ENCODE results near the gene DKK2. TPM values are rescaled to one million over a fixed set of nuclear protein-coding genes. Genes with fewer than 3 reads are reported as not detected.

The DKK2 gene
- total RNA-seq (2014; rRNA removed; shearing (Covaris generic)) = not detected in 2 replicates

DNA sequence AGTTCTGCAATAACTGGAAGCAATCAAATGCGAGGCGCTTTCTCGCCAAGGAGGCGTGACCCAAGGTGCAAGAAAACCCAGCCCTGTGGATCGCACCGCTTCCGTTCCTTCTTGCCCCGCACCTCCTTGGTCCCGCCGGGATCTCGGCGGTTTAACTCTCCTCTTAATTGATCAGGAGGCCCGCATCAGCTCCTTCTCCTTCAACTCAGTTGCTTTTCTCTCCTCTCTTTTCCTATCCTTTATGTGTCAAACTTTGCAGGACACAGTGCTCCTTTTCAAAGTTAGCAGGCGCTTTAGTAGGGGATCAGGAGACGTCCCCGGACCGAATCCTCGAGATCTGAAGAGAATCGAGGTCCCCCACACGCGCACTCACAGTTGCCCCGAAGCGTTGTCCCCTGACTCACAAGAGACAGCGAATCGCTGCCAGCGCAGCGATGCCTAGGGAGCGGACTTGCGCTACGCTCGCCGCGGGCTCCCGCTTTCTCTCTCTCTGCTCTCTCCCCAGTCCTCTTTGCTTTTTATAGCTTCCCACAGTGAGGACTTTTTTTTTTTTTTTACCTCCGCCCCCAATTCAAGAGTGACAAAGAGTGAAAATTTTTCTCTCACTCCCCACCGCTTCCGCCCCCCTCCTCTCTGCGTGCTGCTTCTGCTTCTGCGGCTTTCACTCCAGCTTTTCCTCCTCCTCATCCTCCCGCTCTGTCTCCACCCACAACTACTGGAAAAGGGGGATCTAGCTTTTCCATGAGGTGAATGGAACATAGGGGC lies at the start of gene DKK2:
TSS of gene DKK2 (minus strand) at position 495 of the 765 bp plus-strand sequence. CDS start 722 bp downstream, outside the sequence.
- peaks cover 38% of the 10 kb centered on the region for H3K27me3 ChIP-seq (ENCODE audit: control insufficient read depth, insufficient read depth, low read length)
- no peaks in the 10 kb centered on the region for H3K36me3 ChIP-seq (replicated peaks; ENCODE audit: control insufficient read depth, insufficient read depth, low read length)

DNA sequence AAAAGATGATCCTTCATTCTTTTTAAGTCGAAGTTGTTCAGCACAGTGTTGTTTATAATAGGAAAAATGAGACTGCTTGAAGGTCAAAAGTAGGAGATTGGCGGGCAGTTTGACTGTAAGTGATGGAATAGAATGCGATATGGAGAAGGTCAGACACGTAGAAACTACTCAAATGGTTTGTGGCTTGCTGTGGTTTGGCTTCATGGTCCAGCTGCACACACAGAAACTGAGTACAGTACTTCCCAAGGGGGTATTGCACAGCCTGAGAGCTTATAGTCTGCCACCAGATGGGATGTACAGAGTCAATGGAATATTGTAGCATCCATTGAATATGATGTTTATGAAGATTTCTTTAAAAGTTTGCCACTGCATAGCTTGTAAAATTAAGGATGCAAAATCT lies 41.1 kb upstream of the DKK2 start:
- no peak for DNase-seq
- Histone ChIP-seq H3K36me3 (replicated peaks; ENCODE audit: control insufficient read depth, insufficient read depth, low read length) (no peaks in the 10 kb centered on the region), H3K4me3 (ENCODE audit: insufficient read depth, low read depth, low read length) (no peak overlapping the region), H3K27me3 (ENCODE audit: control insufficient read depth, insufficient read depth, low read length) (no peaks in the 10 kb centered on the region)

More for the DNA sequence above, at the start of gene DKK2:
- H3K4me3 ChIP-seq (ENCODE audit: insufficient read depth, low read depth, low read length) = peak within 1 kb of the TSS; percentile 42
- peak; percentile 50 for DNase-seq

DNA sequence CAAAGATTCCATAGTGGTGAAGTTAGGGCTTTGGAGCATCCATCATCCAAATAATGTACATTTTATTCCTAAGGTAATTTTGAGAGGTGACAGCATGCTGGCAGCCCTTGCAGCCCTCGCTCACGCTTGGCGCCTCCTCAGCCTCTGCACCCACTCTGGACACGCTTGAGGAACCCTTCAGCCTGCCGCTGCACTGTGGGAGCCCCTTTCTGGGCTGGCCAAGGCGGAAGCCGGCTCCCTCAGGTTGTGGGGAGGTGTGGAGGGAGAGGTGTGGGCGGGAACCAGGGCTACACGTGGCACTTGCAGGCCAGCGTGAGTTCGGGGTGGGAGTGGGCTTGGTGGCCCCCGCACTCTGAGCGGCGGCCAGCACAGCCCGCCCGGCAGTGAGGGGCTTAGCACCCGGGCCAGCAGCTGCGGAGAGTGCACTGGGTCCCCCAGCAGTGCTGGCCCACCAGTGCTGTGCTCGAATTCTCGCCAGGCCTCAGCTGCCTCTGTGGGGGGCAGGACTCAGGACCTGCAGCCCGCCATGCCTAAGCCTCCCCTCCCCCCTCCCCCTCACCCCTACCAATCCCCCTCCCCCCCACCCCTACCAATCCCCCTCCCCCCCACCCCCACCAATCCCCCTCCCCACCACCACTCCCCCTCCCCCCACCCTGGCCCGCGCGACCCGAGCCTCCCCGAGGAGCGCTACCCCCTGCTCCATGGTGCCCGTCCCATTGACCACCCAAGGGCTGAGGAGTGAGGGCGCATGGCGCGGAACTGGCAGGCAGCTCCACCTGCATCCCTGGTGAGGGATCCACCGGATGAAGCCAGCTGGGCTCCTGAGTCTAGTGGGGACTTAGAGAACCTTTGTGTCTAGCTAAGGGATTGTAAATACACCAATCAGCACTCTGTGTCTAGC lies 37.0 kb upstream of the DKK2 start:
- no peak overlapping the region for H3K4me3 ChIP-seq (ENCODE audit: insufficient read depth, low read depth, low read length)
- no peaks in the 10 kb centered on the region for H3K27me3 ChIP-seq (ENCODE audit: control insufficient read depth, insufficient read depth, low read length)
- no peaks in the 10 kb centered on the region for H3K36me3 ChIP-seq (replicated peaks; ENCODE audit: control insufficient read depth, insufficient read depth, low read length)
- DNase-seq = no peak

DNA sequence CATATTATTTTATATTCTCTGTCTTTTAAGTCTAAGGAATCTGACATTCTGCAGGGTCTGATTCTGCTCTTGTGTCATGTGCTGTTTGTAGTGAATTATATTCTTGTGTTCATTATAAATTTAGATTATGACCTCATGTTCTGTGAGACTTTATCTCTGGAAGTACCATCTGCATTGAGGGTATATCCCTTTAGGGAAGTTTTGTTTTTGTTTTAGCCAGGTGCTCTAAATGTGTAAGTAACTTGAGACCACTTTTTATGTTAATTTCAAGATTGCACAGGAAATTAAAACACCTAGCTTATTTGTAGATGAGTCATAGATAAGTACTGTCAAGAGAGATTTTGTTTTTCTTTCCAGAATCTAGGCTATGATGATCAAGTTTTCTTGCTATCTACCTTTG lies 35.0 kb upstream of the DKK2 start:
- H3K36me3 ChIP-seq (replicated peaks; ENCODE audit: control insufficient read depth, insufficient read depth, low read length) = no peaks in the 10 kb centered on the region
- DNase-seq = no peak
- H3K27me3 ChIP-seq (ENCODE audit: control insufficient read depth, insufficient read depth, low read length) = no peaks in the 10 kb centered on the region
- H3K4me3 ChIP-seq (ENCODE audit: insufficient read depth, low read depth, low read length) = no peak overlapping the region

DNA sequence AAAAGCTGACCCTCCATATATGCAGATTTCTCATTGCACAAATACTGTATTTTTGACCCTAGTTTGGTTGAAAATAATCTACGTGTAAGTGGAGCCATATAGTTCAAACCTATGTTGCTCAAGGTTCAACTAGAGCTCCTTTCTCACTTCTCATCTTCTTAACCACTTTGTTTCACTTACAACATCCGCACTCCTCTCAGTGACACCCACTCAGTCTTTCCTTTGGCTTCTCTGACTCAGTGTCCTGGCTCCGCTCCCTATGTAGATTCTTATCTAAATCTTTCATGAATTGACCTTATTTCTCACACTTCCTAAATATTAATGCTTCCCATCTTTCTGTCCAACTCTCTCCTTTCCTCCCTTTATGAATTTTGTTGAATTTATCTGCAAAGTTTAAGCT lies 32.9 kb upstream of the DKK2 start:
- H3K36me3 ChIP-seq (replicated peaks; ENCODE audit: control insufficient read depth, insufficient read depth, low read length) = no peaks in the 10 kb centered on the region
- no peak overlapping the region for H3K4me3 ChIP-seq (ENCODE audit: insufficient read depth, low read depth, low read length)
- no peak for DNase-seq
- H3K27me3 ChIP-seq (ENCODE audit: control insufficient read depth, insufficient read depth, low read length) = no peaks in the 10 kb centered on the region

GRCh38 chr4:107068116-107068515 lies 32.0 kb upstream of the DKK2 start:
- Histone ChIP-seq H3K27me3 (ENCODE audit: control insufficient read depth, insufficient read depth, low read length) (no peaks in the 10 kb centered on the region), H3K36me3 (replicated peaks; ENCODE audit: control insufficient read depth, insufficient read depth, low read length) (no peaks in the 10 kb centered on the region), H3K4me3 (ENCODE audit: insufficient read depth, low read depth, low read length) (no peak overlapping the region)
- DNase-seq = no peak

DNA sequence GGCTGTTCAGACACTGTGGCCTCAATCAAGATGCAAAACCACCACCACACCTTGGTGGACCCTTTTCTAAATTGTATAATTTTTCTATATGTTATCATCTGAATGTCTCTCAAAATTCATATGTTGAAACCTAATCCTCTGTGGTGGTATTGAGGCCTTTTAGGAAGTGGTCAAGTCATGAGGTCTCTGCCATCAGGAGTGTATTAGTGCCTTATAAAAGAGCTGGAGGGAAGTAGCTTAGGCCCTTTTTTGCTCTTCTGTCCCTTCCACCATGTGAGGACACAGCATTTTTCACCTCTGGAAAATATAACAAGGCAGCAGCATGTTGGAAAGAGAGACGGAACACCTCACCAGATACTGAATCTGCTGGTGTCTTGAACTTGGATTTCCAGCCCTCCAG lies 30.5 kb upstream of the DKK2 start:
- H3K4me3 ChIP-seq (ENCODE audit: insufficient read depth, low read depth, low read length) = no peak overlapping the region
- DNase-seq = no peak
- no peaks in the 10 kb centered on the region for H3K27me3 ChIP-seq (ENCODE audit: control insufficient read depth, insufficient read depth, low read length)
- H3K36me3 ChIP-seq (replicated peaks; ENCODE audit: control insufficient read depth, insufficient read depth, low read length) = no peaks in the 10 kb centered on the region

DNA sequence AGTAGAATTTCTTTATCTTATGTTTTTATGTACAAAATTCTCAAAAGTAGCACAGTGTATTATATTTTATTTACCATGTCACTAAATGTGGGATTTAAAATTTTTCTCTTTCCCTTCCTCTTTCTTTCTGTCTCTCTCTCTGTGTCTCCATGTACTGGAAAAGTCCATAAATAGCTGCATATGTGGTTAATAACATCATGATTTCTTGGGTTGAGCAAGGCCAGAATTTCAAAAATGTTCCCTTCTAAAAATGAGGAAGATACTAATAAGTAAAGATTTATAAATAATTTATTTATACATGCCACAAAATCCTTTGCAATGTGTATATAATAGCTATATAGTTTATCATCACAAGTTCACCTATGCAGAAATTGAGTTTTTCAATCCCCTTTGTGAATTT lies 29.1 kb upstream of the DKK2 start:
- Histone ChIP-seq H3K4me3 (ENCODE audit: insufficient read depth, low read depth, low read length) (no peak overlapping the region), H3K27me3 (ENCODE audit: control insufficient read depth, insufficient read depth, low read length) (no peaks in the 10 kb centered on the region), H3K36me3 (replicated peaks; ENCODE audit: control insufficient read depth, insufficient read depth, low read length) (no peaks in the 10 kb centered on the region)
- no peak for DNase-seq

- no peak for DNase-seq
- Histone ChIP-seq H3K4me3 (ENCODE audit: insufficient read depth, low read depth, low read length) (no peak overlapping the region), H3K27me3 (ENCODE audit: control insufficient read depth, insufficient read depth, low read length) (no peaks in the 10 kb centered on the region), H3K36me3 (replicated peaks; ENCODE audit: control insufficient read depth, insufficient read depth, low read length) (no peaks in the 10 kb centered on the region)
These were observed 24.3 kb upstream of the DKK2 start for GRCh38 chr4:107060388-107060787.

GRCh38 chr4:107058828-107059227 lies 22.7 kb upstream of the DKK2 start:
- Histone ChIP-seq H3K36me3 (replicated peaks; ENCODE audit: control insufficient read depth, insufficient read depth, low read length) (no peaks in the 10 kb centered on the region), H3K27me3 (ENCODE audit: control insufficient read depth, insufficient read depth, low read length) (no peaks in the 10 kb centered on the region), H3K4me3 (ENCODE audit: insufficient read depth, low read depth, low read length) (no peak overlapping the region)
- DNase-seq = no peak

DNA sequence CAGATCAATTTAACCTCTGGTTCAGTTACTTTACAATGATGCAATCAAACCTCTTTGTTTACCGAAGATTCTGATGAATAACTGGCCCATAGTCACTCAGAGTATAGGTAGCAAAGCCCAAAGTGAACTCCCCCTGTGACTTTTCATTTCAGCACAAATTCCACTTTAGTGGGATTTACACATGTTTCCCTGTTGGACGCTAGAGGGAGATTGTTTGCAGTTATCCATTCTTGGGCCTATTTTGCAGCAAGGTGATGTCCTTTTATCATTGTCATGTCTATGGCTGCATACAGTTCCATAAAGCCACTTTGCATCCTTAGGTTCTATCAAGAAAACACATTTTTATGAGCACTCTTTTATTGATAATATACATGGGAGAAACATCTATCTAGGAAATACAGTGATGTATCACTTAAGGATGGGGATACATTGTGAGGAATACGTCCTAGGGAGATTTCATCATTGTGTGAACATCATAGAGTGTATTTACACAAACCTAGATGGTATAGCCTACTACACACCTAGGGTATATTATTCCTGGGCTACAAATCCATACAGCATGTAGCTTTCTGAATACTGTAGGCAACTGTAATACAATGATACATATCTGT lies 14.5 kb upstream of the DKK2 start:
- H3K4me3 ChIP-seq (ENCODE audit: insufficient read depth, low read depth, low read length) = no peak overlapping the region
- DNase-seq = no peak
- no peaks in the 10 kb centered on the region for H3K36me3 ChIP-seq (replicated peaks; ENCODE audit: control insufficient read depth, insufficient read depth, low read length)
- no peaks in the 10 kb centered on the region for H3K27me3 ChIP-seq (ENCODE audit: control insufficient read depth, insufficient read depth, low read length)

DNA sequence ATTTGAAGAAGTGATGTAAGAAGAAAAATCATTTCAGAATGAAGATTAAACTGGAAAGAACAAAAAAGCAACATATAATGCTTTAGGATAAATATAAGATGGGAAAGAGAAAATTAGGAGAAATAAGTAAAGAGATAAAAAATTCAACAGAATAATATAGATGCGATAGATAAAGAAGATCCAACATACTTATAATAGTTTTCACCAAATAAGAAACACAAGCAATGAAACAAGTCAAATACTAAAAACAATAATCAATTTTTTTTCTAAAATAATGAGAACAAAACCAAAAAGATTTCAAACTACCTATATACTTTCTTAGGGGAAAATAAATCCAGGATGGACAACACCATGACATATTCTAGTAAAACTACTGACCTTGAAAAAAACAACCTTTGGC lies 10.1 kb upstream of the DKK2 start:
- H3K27me3 ChIP-seq (ENCODE audit: control insufficient read depth, insufficient read depth, low read length) = no peaks in the 10 kb centered on the region
- no peaks in the 10 kb centered on the region for H3K36me3 ChIP-seq (replicated peaks; ENCODE audit: control insufficient read depth, insufficient read depth, low read length)
- no peak overlapping the region for H3K4me3 ChIP-seq (ENCODE audit: insufficient read depth, low read depth, low read length)
- no peak for DNase-seq

GRCh38 chr4:107044170-107044569 lies 8.1 kb upstream of the DKK2 start:
- H3K4me3 ChIP-seq (ENCODE audit: insufficient read depth, low read depth, low read length) = no peak overlapping the region
- H3K27me3 ChIP-seq (ENCODE audit: control insufficient read depth, insufficient read depth, low read length) = no peaks in the 10 kb centered on the region
- H3K36me3 ChIP-seq (replicated peaks; ENCODE audit: control insufficient read depth, insufficient read depth, low read length) = no peaks in the 10 kb centered on the region
- no peak for DNase-seq

DNA sequence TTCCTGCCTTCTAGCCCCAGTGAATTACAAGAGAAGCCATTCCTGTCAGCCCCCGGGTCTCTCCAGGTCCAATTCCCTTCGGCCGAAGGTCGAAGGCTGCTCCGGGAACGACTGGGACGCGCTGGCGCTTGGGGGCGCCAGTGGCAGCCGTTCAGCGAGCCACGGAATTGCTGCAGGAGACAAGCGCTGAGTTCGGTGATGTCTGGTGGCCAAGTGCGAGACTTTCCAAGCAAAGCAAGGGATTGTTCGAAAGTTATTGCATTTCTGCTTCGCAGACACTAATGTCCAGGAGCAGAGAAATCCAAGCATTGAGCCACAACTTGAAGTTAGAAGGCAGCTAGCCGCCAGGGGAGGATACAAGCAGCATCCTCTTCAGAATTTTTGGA lies 1.1 kb upstream of the DKK2 start:
- peaks cover 38% of the 10 kb centered on the region for H3K27me3 ChIP-seq (ENCODE audit: control insufficient read depth, insufficient read depth, low read length)
- H3K4me3 ChIP-seq (ENCODE audit: insufficient read depth, low read depth, low read length) = no peak overlapping the region
- peak; percentile 67 for DNase-seq
- no peaks in the 10 kb centered on the region for H3K36me3 ChIP-seq (replicated peaks; ENCODE audit: control insufficient read depth, insufficient read depth, low read length)

Measured in H7 (cell line).